ENCODE measurements around the gene CATSPERB. TPM values are rescaled to one million over a fixed set of nuclear protein-coding genes. Genes with fewer than 3 reads are reported as not detected.
"Not testable (repeated sequence)": the region's sequence is repeated elsewhere in the genome, so short reads cannot be mapped to it uniquely, and the experiment has no call there.

Gene CATSPERB
- total RNA-seq, 2 donors from 2014 or later = 0.70 TPM; not detected in 1

GRCh38 chr14:91681118-91681517 lies 50.8 kb downstream of the CATSPERB start:
- no peak overlapping the region for H3K4me3 Mint-ChIP-seq

DNA sequence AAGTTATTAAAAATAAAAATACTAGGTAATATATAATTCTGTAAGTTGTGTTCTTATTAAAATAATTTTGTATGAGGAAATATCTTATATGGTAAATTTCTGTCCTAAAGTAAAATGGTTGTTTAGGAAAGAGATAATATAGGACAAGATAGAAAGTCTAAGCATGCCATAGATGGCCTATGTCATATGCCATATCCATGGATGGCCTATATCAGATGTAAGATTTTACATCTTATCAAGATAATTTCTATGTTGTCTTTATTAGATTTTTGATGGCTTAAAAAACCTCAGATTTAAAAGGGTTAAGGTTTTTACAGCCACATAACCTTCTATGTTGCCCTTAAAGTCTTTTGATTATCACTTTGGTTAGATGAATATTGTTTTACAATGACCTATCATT lies 52.6 kb downstream of the CATSPERB start:
- no peak overlapping the region for H3K27ac Mint-ChIP-seq
- no peak overlapping the region for H3K4me3 Mint-ChIP-seq
- DNase-seq (ENCODE audit: low spot score) (no peak), ATAC-seq (no peak)
- H3K9me3 Mint-ChIP-seq = peaks cover 3% of the 10 kb centered on the region
- H3K27me3 Mint-ChIP-seq = peaks cover 0 to 7% of the 10 kb centered on the region in 2 donors
- peaks cover 0 to 6% of the 10 kb centered on the region in 2 donors for H3K4me1 Mint-ChIP-seq (ENCODE audit: low read depth in 2 of 2)
- peaks cover 4% of the 10 kb centered on the region for H3K36me3 Mint-ChIP-seq

More at GRCh38 chr14:91681118-91681517, 50.8 kb downstream of the CATSPERB start:
- Mint-ChIP-seq H3K36me3 (peaks cover 4% of the 10 kb centered on the region), H3K9me3 (peaks cover 3% of the 10 kb centered on the region), H3K27me3 (peaks cover 0 to 3% of the 10 kb centered on the region in 2 donors), H3K4me1 (ENCODE audit: low read depth in 2 of 2) (peaks cover 0 to 6% of the 10 kb centered on the region in 2 donors), H3K27ac (no peak overlapping the region)
- DNase-seq (ENCODE audit: low spot score) = no peak
- no peak for ATAC-seq

GRCh38 chr14:91677687-91678086 lies 54.2 kb downstream of the CATSPERB start:
- H3K9me3 Mint-ChIP-seq; H3K4me1 Mint-ChIP-seq (ENCODE audit: low read depth in 2 of 2); H3K27ac Mint-ChIP-seq; ATAC-seq; H3K36me3 Mint-ChIP-seq; H3K4me3 Mint-ChIP-seq; DNase-seq (ENCODE audit: low spot score); H3K27me3 Mint-ChIP-seq: not testable (repeated sequence)

GRCh38 chr14:91674911-91675310 lies 57.0 kb downstream of the CATSPERB start:
- ATAC-seq = no peak
- peaks cover 0 to 7% of the 10 kb centered on the region in 2 donors for H3K27me3 Mint-ChIP-seq
- H3K4me1 Mint-ChIP-seq (ENCODE audit: low read depth in 2 of 2) = no peaks in the 10 kb centered on the region

DNA sequence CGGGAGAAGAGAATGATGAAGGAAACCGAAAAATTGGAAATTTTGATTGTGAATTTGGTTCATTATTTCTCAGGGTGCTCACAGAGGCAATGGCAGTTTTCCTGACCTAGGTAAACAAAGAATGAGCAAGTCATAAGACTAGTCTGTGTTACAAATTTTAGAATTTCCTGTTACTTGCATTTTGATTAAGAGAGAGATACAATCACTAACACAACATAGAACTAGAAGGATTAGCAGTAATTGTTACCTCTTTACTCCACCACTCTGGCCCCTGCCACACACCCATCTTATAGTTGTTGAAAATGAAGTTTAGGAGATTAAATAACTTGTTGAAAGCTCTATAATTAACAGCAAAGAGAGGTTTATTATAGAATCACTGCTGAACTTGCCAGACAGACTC lies 62.0 kb downstream of the CATSPERB start:
- no peak overlapping the region for H3K27ac Mint-ChIP-seq
- no peak for DNase-seq (ENCODE audit: low spot score)
- no peaks in the 10 kb centered on the region for H3K4me1 Mint-ChIP-seq (ENCODE audit: low read depth in 2 of 2)
- no peaks in the 10 kb centered on the region for H3K36me3 Mint-ChIP-seq
- no peaks in the 10 kb centered on the region for H3K9me3 Mint-ChIP-seq
- no peak for ATAC-seq
- no peaks in the 10 kb centered on the region for H3K27me3 Mint-ChIP-seq
- H3K4me3 Mint-ChIP-seq = no peak overlapping the region

More at GRCh38 chr14:91674911-91675310, 57.0 kb downstream of the CATSPERB start:
- Mint-ChIP-seq H3K36me3 (peaks cover 4% of the 10 kb centered on the region), H3K9me3 (peaks cover 3% of the 10 kb centered on the region), H3K4me3 (no peak overlapping the region), H3K27ac (no peak overlapping the region)
- DNase-seq (ENCODE audit: low spot score) = no peak

DNA sequence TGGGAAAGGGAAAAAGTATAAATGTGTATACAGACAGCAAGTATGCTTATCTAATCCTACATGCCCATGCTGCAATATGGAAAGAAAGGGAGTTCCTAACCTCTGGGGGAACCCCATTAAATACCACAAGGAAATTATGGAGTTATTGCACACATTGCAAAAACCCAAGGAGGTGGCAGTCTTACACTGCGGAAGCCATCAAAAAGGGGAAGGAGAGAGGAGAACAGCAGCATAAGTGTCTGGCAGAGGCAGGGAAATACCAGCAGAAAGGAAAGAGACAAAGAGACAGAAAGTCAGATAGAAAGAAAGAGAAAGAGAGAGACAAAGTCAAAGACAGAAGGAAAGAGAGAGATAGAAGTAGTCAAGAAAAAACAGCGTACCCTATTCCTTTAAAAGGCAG lies 64.8 kb downstream of the CATSPERB start:
- H3K36me3 Mint-ChIP-seq; H3K9me3 Mint-ChIP-seq; ATAC-seq; H3K27me3 Mint-ChIP-seq; DNase-seq (ENCODE audit: low spot score); H3K27ac Mint-ChIP-seq; H3K4me3 Mint-ChIP-seq; H3K4me1 Mint-ChIP-seq (ENCODE audit: low read depth in 2 of 2): not testable (repeated sequence)

GRCh38 chr14:91660790-91661189 lies 71.1 kb downstream of the CATSPERB start:
- Mint-ChIP-seq H3K27me3 (no peaks in the 10 kb centered on the region), H3K4me3 (no peak overlapping the region), H3K4me1 (ENCODE audit: low read depth in 2 of 2) (no peaks in the 10 kb centered on the region), H3K36me3 (no peaks in the 10 kb centered on the region), H3K9me3 (no peaks in the 10 kb centered on the region), H3K27ac (no peak overlapping the region)
- DNase-seq (ENCODE audit: low spot score) (no peak), ATAC-seq (no peak)

- Mint-ChIP-seq H3K27ac (no peak overlapping the region), H3K9me3 (no peaks in the 10 kb centered on the region), H3K4me1 (ENCODE audit: low read depth in 2 of 2) (no peaks in the 10 kb centered on the region), H3K4me3 (no peak overlapping the region), H3K36me3 (no peaks in the 10 kb centered on the region), H3K27me3 (no peaks in the 10 kb centered on the region)
- ATAC-seq = no peak
- DNase-seq (ENCODE audit: low spot score) = no peak
These were observed 77.0 kb downstream of the CATSPERB start for GRCh38 chr14:91654836-91655235.

DNA sequence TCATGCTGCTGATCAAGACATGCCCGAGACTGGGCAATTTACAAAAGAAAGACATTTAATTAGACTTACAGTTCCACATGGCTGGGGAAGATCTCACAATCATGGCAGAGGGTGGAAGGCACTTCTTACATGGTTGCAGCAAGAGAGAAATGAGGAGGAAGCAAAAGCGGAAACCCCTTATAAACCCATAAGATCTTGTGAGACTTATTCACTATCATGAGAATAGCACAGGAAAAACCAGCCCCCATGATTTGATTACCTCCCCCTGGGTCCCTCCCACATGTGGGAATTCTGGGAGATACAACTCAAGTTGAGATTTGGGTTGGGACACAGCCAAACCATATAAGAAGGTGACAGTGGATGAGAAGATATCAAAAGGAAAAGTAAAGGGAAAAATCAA lies 78.4 kb downstream of the CATSPERB start:
- H3K27me3 Mint-ChIP-seq = no peaks in the 10 kb centered on the region
- H3K4me3 Mint-ChIP-seq = no peak overlapping the region
- DNase-seq (ENCODE audit: low spot score) = no peak
- no peak for ATAC-seq
- H3K36me3 Mint-ChIP-seq = no peaks in the 10 kb centered on the region
- H3K9me3 Mint-ChIP-seq = no peaks in the 10 kb centered on the region
- no peaks in the 10 kb centered on the region for H3K4me1 Mint-ChIP-seq (ENCODE audit: low read depth in 2 of 2)
- no peak overlapping the region for H3K27ac Mint-ChIP-seq

- Mint-ChIP-seq H3K4me3 (no peak overlapping the region), H3K36me3 (peaks cover 7% of the 10 kb centered on the region), H3K27ac (no peak overlapping the region), H3K9me3 (no peaks in the 10 kb centered on the region), H3K27me3 (peaks cover 6 to 9% of the 10 kb centered on the region in 2 donors), H3K4me1 (ENCODE audit: low read depth in 2 of 2) (no peaks in the 10 kb centered on the region)
- DNase-seq (ENCODE audit: low spot score) = no peak
- no peak for ATAC-seq
These were observed 82.0 kb downstream of the CATSPERB start for GRCh38 chr14:91649930-91650329.

DNA sequence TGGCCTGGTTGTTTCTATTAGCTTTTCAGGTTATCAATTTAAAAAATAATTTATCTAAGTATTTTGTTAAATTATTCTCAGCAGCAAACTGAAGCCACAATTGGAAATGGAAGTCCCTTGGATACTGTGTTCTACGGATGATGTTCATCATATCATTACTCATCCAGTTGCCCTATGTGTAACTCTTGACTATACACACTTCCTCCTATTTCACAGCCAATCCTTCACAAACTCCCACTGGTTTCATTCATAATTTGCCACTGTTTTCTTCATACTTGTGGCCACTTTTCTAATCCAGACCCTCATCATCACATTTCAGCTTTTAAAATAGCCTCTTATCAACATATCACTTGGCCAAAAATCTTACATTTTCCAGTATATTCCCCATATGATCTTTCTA lies 84.0 kb downstream of the CATSPERB start:
- no peak for ATAC-seq
- DNase-seq (ENCODE audit: low spot score) = no peak
- H3K27ac Mint-ChIP-seq = no peak overlapping the region
- no peaks in the 10 kb centered on the region for H3K4me1 Mint-ChIP-seq (ENCODE audit: low read depth in 2 of 2)
- peaks cover 7% of the 10 kb centered on the region for H3K36me3 Mint-ChIP-seq
- no peaks in the 10 kb centered on the region for H3K9me3 Mint-ChIP-seq
- no peak overlapping the region for H3K4me3 Mint-ChIP-seq
- H3K27me3 Mint-ChIP-seq = peaks cover 6 to 9% of the 10 kb centered on the region in 2 donors

DNA sequence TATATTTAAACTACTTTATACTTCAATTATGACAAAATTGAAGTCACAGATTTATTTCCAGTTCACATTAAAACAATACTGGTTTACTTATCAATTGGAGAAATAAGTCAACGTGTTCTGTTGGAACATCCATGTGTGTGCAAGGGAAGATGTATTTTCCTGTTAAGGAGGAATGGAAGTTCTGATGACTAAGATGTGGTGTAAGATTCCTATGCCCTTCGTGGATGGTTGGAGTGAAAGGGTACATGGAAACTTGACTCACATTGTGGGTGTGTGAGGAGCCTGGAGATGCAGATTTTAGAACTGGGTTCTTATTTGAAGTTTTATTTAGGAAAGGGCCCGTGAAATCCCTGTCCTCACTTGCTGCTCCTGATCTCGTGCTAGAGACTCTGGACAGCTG lies 95.3 kb downstream of the CATSPERB start:
- DNase-seq (ENCODE audit: low spot score) = no peak
- H3K4me3 Mint-ChIP-seq = no peak overlapping the region
- ATAC-seq = no peak
- H3K9me3 Mint-ChIP-seq = no peaks in the 10 kb centered on the region
- H3K4me1 Mint-ChIP-seq (ENCODE audit: low read depth in 2 of 2) = no peaks in the 10 kb centered on the region
- no peak overlapping the region for H3K27ac Mint-ChIP-seq
- no peaks in the 10 kb centered on the region for H3K36me3 Mint-ChIP-seq
- peaks cover 0 to 11% of the 10 kb centered on the region in 2 donors for H3K27me3 Mint-ChIP-seq

DNA sequence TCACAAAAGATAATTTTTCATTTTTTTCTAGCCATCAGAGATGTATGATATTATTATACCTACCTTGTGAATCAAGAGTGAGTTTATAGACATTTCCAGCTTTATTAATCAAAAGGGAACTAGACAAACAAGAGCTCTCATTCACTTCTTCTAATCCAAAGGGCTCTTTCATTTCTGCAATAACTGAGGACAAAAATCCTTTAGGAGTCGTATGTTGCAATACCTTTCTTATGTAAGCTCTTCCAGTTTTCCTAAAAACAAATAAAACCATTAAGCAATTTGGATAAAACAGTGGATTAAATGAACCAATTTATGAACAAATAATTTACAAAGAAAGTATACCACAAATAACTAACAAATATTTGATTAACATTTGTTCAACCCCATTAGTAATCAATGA lies 107.1 kb downstream of the CATSPERB start:
- Mint-ChIP-seq H3K36me3 (no peaks in the 10 kb centered on the region), H3K27ac (no peak overlapping the region), H3K9me3 (no peaks in the 10 kb centered on the region), H3K4me1 (ENCODE audit: low read depth in 2 of 2) (no peaks in the 10 kb centered on the region), H3K27me3 (peaks cover 10 to 15% of the 10 kb centered on the region in 2 donors), H3K4me3 (no peak overlapping the region)
- DNase-seq (ENCODE audit: low spot score) = no peak
- no peak for ATAC-seq

- Mint-ChIP-seq H3K9me3 (no peaks in the 10 kb centered on the region), H3K4me3 (no peak overlapping the region)
These were observed 117.7 kb downstream of the CATSPERB start for GRCh38 chr14:91614187-91614586.

GRCh38 chr14:91613459-91614112 lies 118.3 kb downstream of the CATSPERB start:
- Mint-ChIP-seq H3K4me1 (ENCODE audit: low read depth in 2 of 2) (no peaks in the 10 kb centered on the region), H3K9me3 (no peaks in the 10 kb centered on the region), H3K4me3 (no peak overlapping the region), H3K27me3 (peaks cover 0 to 2% of the 10 kb centered on the region in 2 donors), H3K27ac (no peak overlapping the region), H3K36me3 (no peaks in the 10 kb centered on the region)
- ATAC-seq (no peak), DNase-seq (ENCODE audit: low spot score) (no peak)

More at GRCh38 chr14:91614187-91614586, 117.7 kb downstream of the CATSPERB start:
- no peaks in the 10 kb centered on the region for H3K4me1 Mint-ChIP-seq (ENCODE audit: low read depth in 2 of 2)
- H3K27me3 Mint-ChIP-seq = peaks cover 0 to 2% of the 10 kb centered on the region in 2 donors
- ATAC-seq (no peak), DNase-seq (ENCODE audit: low spot score) (no peak)
- no peaks in the 10 kb centered on the region for H3K36me3 Mint-ChIP-seq
- H3K27ac Mint-ChIP-seq = no peak overlapping the region

Measured in natural killer cell treated with Interleukin-12 subunit alpha and Interleukin-12 subunit beta and Interleukin-15 and Interleukin-18, amount 100 ng/mL, for 72 hours (primary cell).